ENCODE data around the gene HAAO.

Gene HAAO

GRCh38 chr2:42787424-42787787 lies 5.0 kb downstream of the HAAO start:
- H3K4me2 ChIP-seq, result no peak overlapping the region
- no peak for TF ChIP-seq Cebpa-rat (IDR thresholded peaks at IDR 0.05)
- no peak overlapping the region for H3K27ac ChIP-seq
- peaks cover 25% of the 10 kb centered on the region for H3K27me3 ChIP-seq
- H4K20me1 ChIP-seq, result no peaks in the 10 kb centered on the region
- H3K36me3 ChIP-seq, result no peaks in the 10 kb centered on the region
- peaks cover 9% of the 10 kb centered on the region for H3K4me1 ChIP-seq
- H3K4me3 ChIP-seq, result no peak overlapping the region
- peaks cover 10% of the 10 kb centered on the region; the same call in 1 of the 2 replicates for H3K9me3 ChIP-seq
- H3K9ac ChIP-seq, result no peak overlapping the region

GRCh38 chr2:42786561-42787345 lies 5.6 kb downstream of the HAAO start:
- H3K9ac ChIP-seq, result no peak overlapping the region
- peaks cover 3% of the 10 kb centered on the region; the same call in 1 of the 2 replicates for H3K4me1 ChIP-seq
- TF ChIP-seq Cebpa-rat (IDR thresholded peaks at IDR 0.05), result no peak
- peaks cover 8% of the 10 kb centered on the region; the same call in 1 of the 2 replicates for H3K9me3 ChIP-seq
- no peaks in the 10 kb centered on the region for H3K36me3 ChIP-seq
- H3K27me3 ChIP-seq, result peaks cover 19% of the 10 kb centered on the region
- H4K20me1 ChIP-seq, result no peaks in the 10 kb centered on the region
- no peak overlapping the region for H3K4me3 ChIP-seq
- no peak overlapping the region for H3K27ac ChIP-seq
- no peak overlapping the region for H3K4me2 ChIP-seq

- Histone ChIP-seq H3K9ac (no peak overlapping the region), H4K20me1 (no peaks in the 10 kb centered on the region), H3K9me3 (peaks cover 21% of the 10 kb centered on the region), H3K4me1 (no peaks in the 10 kb centered on the region), H3K4me2 (no peak overlapping the region), H3K4me3 (no peak overlapping the region), H3K36me3 (no peaks in the 10 kb centered on the region), H3K27me3 (no peaks in the 10 kb centered on the region), H3K27ac (no peak overlapping the region)
- TF ChIP-seq Cebpa-rat (IDR thresholded peaks at IDR 0.05), result no peak
These were observed 8.0 kb downstream of the HAAO start for GRCh38 chr2:42784204-42784880.

GRCh38 chr2:42783511-42783910 lies 8.9 kb downstream of the HAAO start:
- H3K4me3 ChIP-seq, result no peak overlapping the region
- H3K9me3 ChIP-seq, result peaks cover 29% of the 10 kb centered on the region
- peaks cover 5% of the 10 kb centered on the region; the same call in 1 of the 2 replicates for H3K36me3 ChIP-seq
- no peak for TF ChIP-seq Cebpa-rat (IDR thresholded peaks at IDR 0.05)
- no peaks in the 10 kb centered on the region for H3K27me3 ChIP-seq
- H3K9ac ChIP-seq, result no peak overlapping the region
- H3K4me1 ChIP-seq, result no peaks in the 10 kb centered on the region
- H3K27ac ChIP-seq, result no peak overlapping the region
- no peak overlapping the region for H3K4me2 ChIP-seq
- no peaks in the 10 kb centered on the region for H4K20me1 ChIP-seq

GRCh38 chr2:42781181-42781580 lies 11.2 kb downstream of the HAAO start:
- Histone ChIP-seq H3K9ac (no peak overlapping the region), H3K4me2 (no peak overlapping the region), H3K27ac (no peak overlapping the region), H3K4me3 (no peak overlapping the region), H4K20me1 (no peaks in the 10 kb centered on the region), H3K27me3 (no peaks in the 10 kb centered on the region), H3K9me3 (peaks cover 47% of the 10 kb centered on the region), H3K4me1 (peaks cover 7% of the 10 kb centered on the region), H3K36me3 (peaks cover 9% of the 10 kb centered on the region; the same call in 1 of the 2 replicates)
- TF ChIP-seq Cebpa-rat (IDR thresholded peaks at IDR 0.05), result no peak

GRCh38 chr2:42777883-42778805 lies 14.2 kb downstream of the HAAO start:
- Histone ChIP-seq H3K27me3 (no peaks in the 10 kb centered on the region), H3K36me3 (peaks cover 9% of the 10 kb centered on the region; the same call in 1 of the 2 replicates), H3K9ac (no peak overlapping the region), H3K4me1 (peaks cover 27% of the 10 kb centered on the region), H4K20me1 (no peaks in the 10 kb centered on the region), H3K9me3 (peaks cover 47% of the 10 kb centered on the region), H3K4me3 (no peak overlapping the region), H3K27ac (no peak overlapping the region), H3K4me2 (no peak overlapping the region)
- no peak for TF ChIP-seq Cebpa-rat (IDR thresholded peaks at IDR 0.05)

GRCh38 chr2:42775810-42776209 lies 16.6 kb downstream of the HAAO start:
- Histone ChIP-seq H3K36me3 (peaks cover 9% of the 10 kb centered on the region; the same call in 1 of the 2 replicates), H3K27ac (peak overlapping the region; percentile 62), H4K20me1 (no peaks in the 10 kb centered on the region), H3K9me3 (peaks cover 38% of the 10 kb centered on the region), H3K9ac (0 out of 2 replicates have a peak overlapping the region, but pooled peaks have one; percentile 24), H3K4me1 (peaks cover 27% of the 10 kb centered on the region), H3K4me2 (peak overlapping the region; percentile 63), H3K4me3 (no peak overlapping the region), H3K27me3 (no peaks in the 10 kb centered on the region)
- TF ChIP-seq Cebpa-rat (IDR thresholded peaks at IDR 0.05), result no peak

- H3K27me3 ChIP-seq, result no peaks in the 10 kb centered on the region
- H3K4me1 ChIP-seq, result peaks cover 27% of the 10 kb centered on the region
- H3K9ac ChIP-seq, result 0 out of 2 replicates have a peak overlapping the region, but pooled peaks have one; percentile 24
- no peaks in the 10 kb centered on the region for H4K20me1 ChIP-seq
- peaks cover 9% of the 10 kb centered on the region; the same call in 1 of the 2 replicates for H3K36me3 ChIP-seq
- H3K27ac ChIP-seq, result peak overlapping the region; percentile 62
- peak overlapping the region; percentile 63 for H3K4me2 ChIP-seq
- peaks cover 32% of the 10 kb centered on the region for H3K9me3 ChIP-seq
- no peak for TF ChIP-seq Cebpa-rat (IDR thresholded peaks at IDR 0.05)
- no peak overlapping the region for H3K4me3 ChIP-seq
These were observed 17.2 kb downstream of the HAAO start for GRCh38 chr2:42775186-42775585.

- H3K4me2 ChIP-seq, result no peak overlapping the region
- no peaks in the 10 kb centered on the region for H3K27me3 ChIP-seq
- no peaks in the 10 kb centered on the region for H4K20me1 ChIP-seq
- no peaks in the 10 kb centered on the region for H3K36me3 ChIP-seq
- TF ChIP-seq Cebpa-rat (IDR thresholded peaks at IDR 0.05), result no peak
- H3K4me1 ChIP-seq, result peaks cover 24% of the 10 kb centered on the region
- peaks cover under 1% of the 10 kb centered on the region; the same call in 1 of the 2 replicates for H3K9me3 ChIP-seq
- no peak overlapping the region for H3K9ac ChIP-seq
- H3K27ac ChIP-seq, result no peak overlapping the region
- H3K4me3 ChIP-seq, result no peak overlapping the region
These were observed 20.7 kb downstream of the HAAO start for GRCh38 chr2:42771546-42772153.

All from BLaER1 (cell line).